HepG2 (cell line): ENCODE results near the gene TREH.

Source experiments
- MAX ChIP-seq: IDR thresholded peaks from 2 replicates; pipeline ENCODE4 v1.6.1; 2012; ENCODE audit warnings: inconsistent platforms
- ZBTB44 ChIP-seq: sonication (generic); formaldehyde crosslinking; IDR thresholded peaks from 2 replicates; pipeline ENCODE4 v1.4.0; 2020; ENCODE audit warnings: missing genetic modification reagents

GRCh38 chr11:118679483-118679882, at the start of gene TREH:
- no peak for TF ChIP-seq ZBTB44 (CRISPR knock-in tag)
- TF ChIP-seq MAX = no peak; the same call in 1 of the 2 replicates
